ENCODE results near the gene HES5. TPM values are rescaled to one million over a fixed set of nuclear protein-coding genes. Genes with fewer than 3 reads are reported as not detected.

Gene HES5
- total RNA-seq, 2 donors from 2014 or later = 2.7 to 6.2 TPM

- intact Hi-C loops (cut with DNase I, micrococcal nuclease) = no loop called here
- ATAC-seq (peak; percentile 15), DNase-seq (no peak)
Measured at GRCh38 chr1:2506901-2507565, 23.0 kb downstream of the HES5 start.

- peak; percentile 7 for ATAC-seq
- intact Hi-C loops (cut with DNase I, micrococcal nuclease) = no loop called here
- no peak for DNase-seq
Measured at GRCh38 chr1:2506007-2506860, 23.8 kb downstream of the HES5 start.

- DNase-seq (no peak), ATAC-seq (peak; percentile 27)
- intact Hi-C loops (cut with DNase I, micrococcal nuclease) = no loop called here
Measured at GRCh38 chr1:2505461-2505994, 24.5 kb downstream of the HES5 start.

GRCh38 chr1:2504949-2505272 lies 25.2 kb downstream of the HES5 start:
- intact Hi-C loops (cut with DNase I, micrococcal nuclease) = no loop called here
- DNase-seq (no peak), ATAC-seq (no peak)

- no peak for DNase-seq
- no peak for ATAC-seq
- intact Hi-C loops (cut with DNase I, micrococcal nuclease) = no loop called here
Measured at GRCh38 chr1:2504225-2504948, 25.7 kb downstream of the HES5 start.

- no peak for ATAC-seq
- intact Hi-C loops (cut with DNase I, micrococcal nuclease) = no loop called here
- DNase-seq = no peak
Measured at GRCh38 chr1:2503554-2504224, 26.4 kb downstream of the HES5 start.

- ATAC-seq (no peak), DNase-seq (no peak)
- intact Hi-C loops (cut with DNase I, micrococcal nuclease) = no loop called here
Measured at GRCh38 chr1:2502661-2503553, 27.2 kb downstream of the HES5 start.

GRCh38 chr1:2502210-2502609 lies 27.9 kb downstream of the HES5 start:
- ATAC-seq (no peak), DNase-seq (no peak)
- intact Hi-C loops (cut with DNase I, micrococcal nuclease) = no loop called here

- DNase-seq (no peak), ATAC-seq (no peak)
- intact Hi-C loops (cut with DNase I, micrococcal nuclease) = no loop called here
Measured at GRCh38 chr1:2501820-2502119, 28.3 kb downstream of the HES5 start.

GRCh38 chr1:2501041-2501819 lies 28.8 kb downstream of the HES5 start:
- intact Hi-C loops (cut with DNase I, micrococcal nuclease) = no loop called here
- no peak for ATAC-seq
- no peak for DNase-seq

GRCh38 chr1:2499986-2500596 lies 30.0 kb downstream of the HES5 start:
- no peak for ATAC-seq
- intact Hi-C loops (cut with DNase I, micrococcal nuclease) = no loop called here
- DNase-seq = no peak

- ATAC-seq = no peak
- intact Hi-C loops (cut with DNase I, micrococcal nuclease) = no loop called here
- no peak for DNase-seq
Measured at GRCh38 chr1:2499260-2499659, 30.8 kb downstream of the HES5 start.

- intact Hi-C loops (cut with DNase I, micrococcal nuclease) = no loop called here
- DNase-seq (no peak), ATAC-seq (no peak)
Measured at GRCh38 chr1:2498648-2499047, 31.4 kb downstream of the HES5 start.

GRCh38 chr1:2497891-2498290 lies 32.2 kb downstream of the HES5 start:
- intact Hi-C loops (cut with DNase I, micrococcal nuclease) = no loop called here
- ATAC-seq = no peak
- no peak for DNase-seq

GRCh38 chr1:2496746-2497145 lies 33.3 kb downstream of the HES5 start:
- DNase-seq = no peak
- no peak for ATAC-seq
- intact Hi-C loops (cut with DNase I, micrococcal nuclease) = no loop called here

- ATAC-seq (no peak), DNase-seq (peak in 1 of 2 donors; percentile 32)
- intact Hi-C loops (cut with DNase I, micrococcal nuclease) = no loop called here
Measured at GRCh38 chr1:2496087-2496622, 33.9 kb downstream of the HES5 start.

GRCh38 chr1:2495546-2495945 lies 34.5 kb downstream of the HES5 start:
- intact Hi-C loops (cut with DNase I, micrococcal nuclease) = no loop called here
- ATAC-seq = no peak
- no peak for DNase-seq
